GM12865 (cell line): ENCODE data around the gene ASTN1.

Source experiments
- DNase-seq: peaks from one replicate; pipeline ENCODE4 v3.0.0; 2010; ENCODE audit warnings: low read depth
- H3K4me3 ChIP-seq: 2 replicates; pipeline ENCODE4 v1.5.1; 2011; ENCODE audit warnings: mild to moderate bottlenecking, low read depth, low read length, control low read depth
- TF ChIP-seq, protein P1 (sequence below): IDR thresholded peaks from 2 replicates; pipeline ENCODE4 v1.5.1; 2011; ENCODE audit warnings: low read length, control low read depth, low read depth, inconsistent platforms; ENCODE audit not compliant: insufficient read depth; ENCODE audit errors: missing control alignments

ASTN1 gene

DNA sequence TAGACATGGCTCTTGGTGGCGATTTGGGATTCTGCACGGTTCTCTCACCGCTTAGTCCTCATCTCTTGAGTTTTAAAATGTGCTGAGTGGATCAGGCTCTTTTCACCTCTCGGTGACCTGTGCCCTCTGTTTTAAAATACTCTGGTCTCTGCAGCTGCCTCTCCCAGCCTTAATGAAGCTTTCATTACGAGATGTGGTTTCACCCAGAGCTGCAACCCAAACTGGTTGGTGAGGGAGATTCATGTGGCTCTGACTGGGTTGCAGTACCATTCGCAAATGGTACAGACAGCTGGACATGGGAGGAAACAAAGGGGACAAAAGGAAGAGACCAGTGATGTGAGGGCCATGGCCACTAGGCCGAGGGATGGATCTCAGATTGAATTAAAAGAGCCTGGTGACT lies 258.9 kb downstream of the ASTN1 start:
- DNase-seq: no peak
- no peak overlapping the region for H3K4me3 ChIP-seq
- TF ChIP-seq, protein P1, sequence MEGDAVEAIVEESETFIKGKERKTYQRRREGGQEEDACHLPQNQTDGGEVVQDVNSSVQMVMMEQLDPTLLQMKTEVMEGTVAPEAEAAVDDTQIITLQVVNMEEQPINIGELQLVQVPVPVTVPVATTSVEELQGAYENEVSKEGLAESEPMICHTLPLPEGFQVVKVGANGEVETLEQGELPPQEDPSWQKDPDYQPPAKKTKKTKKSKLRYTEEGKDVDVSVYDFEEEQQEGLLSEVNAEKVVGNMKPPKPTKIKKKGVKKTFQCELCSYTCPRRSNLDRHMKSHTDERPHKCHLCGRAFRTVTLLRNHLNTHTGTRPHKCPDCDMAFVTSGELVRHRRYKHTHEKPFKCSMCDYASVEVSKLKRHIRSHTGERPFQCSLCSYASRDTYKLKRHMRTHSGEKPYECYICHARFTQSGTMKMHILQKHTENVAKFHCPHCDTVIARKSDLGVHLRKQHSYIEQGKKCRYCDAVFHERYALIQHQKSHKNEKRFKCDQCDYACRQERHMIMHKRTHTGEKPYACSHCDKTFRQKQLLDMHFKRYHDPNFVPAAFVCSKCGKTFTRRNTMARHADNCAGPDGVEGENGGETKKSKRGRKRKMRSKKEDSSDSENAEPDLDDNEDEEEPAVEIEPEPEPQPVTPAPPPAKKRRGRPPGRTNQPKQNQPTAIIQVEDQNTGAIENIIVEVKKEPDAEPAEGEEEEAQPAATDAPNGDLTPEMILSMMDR: no peak

DNA sequence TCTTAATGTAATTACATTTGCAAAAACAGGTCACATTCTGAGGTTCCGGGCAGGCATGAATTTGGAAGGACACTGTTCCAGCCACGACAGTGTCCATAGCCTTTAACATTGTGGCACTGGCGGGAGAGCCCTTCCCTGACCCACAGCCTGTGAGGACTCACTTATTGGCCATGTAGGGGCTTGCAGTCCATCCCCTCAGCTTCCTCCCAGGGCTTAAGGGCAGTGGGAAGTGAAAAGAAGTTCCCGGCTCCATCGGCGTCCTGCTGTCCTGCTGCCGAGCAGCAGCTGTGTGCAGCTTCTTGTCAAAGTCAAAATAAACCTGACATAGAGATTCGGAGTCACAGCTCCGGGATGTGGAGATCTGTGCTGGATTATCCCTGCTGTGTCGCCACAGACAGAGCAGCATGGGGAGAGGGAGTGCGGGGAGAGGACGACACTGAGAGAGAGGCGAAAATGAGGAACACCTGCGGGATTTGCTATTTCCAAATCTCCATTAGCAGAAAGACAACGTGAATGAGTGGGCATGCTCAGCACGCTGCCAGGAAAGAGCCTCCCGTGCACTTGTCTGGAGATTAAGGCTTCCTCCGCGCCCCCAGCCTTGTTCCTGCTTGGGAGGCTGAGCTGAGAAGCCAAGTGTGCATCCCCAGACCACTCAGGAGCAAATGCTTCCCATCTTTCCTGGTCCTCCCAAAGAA lies 260.3 kb downstream of the ASTN1 start:
- TF ChIP-seq, protein P1: no peak
- no peak overlapping the region for H3K4me3 ChIP-seq
- DNase-seq: no peak

DNA sequence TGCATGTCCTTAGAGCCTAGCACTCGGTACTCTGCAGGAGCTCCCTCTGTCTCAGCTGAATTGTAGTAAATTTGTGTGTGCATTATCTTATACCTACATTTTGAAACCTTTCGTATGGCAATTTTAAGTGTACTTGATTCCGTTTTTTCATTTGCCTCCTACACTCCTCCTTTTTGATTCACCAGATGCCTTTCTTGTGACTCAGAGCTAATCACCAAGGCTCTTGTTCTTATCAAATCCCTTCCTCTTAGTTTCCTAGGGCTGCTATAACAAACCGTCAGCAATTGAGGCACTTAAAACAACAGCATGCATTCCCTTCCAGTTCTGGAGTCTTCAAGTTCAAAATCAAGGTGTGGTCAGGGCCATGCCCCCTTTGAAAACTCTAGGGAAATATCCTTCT lies 261.0 kb downstream of the ASTN1 start:
- TF ChIP-seq, protein P1: no peak
- no peak overlapping the region for H3K4me3 ChIP-seq
- DNase-seq: no peak

DNA sequence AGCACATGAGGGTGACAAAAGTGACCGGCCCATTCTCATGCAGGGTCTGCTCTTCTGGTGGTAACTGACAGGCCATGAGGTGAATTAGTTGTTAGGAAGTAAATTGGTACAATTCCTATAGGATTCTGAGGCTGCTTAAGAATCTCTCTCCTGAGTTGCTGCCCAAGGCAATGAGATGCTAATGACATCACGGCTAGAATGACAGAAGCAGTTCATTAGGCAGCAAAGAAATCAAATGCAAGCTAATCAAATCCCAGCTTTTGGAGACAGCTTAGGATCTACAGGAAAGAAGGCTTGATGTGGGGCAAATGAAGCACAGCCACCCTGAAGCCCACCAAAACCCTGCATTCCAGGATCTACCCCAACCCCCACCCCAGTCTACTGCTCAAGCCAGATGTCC lies 265.2 kb downstream of the ASTN1 start:
- TF ChIP-seq, protein P1: no peak
- DNase-seq: no peak
- H3K4me3 ChIP-seq: no peak overlapping the region

- DNase-seq: peak; percentile 44
- TF ChIP-seq, protein P1: peak; percentile 77
- no peak overlapping the region for H3K4me3 ChIP-seq
Measured at GRCh38 chr1:176897350-176898236, 266.9 kb downstream of the ASTN1 start.

DNA sequence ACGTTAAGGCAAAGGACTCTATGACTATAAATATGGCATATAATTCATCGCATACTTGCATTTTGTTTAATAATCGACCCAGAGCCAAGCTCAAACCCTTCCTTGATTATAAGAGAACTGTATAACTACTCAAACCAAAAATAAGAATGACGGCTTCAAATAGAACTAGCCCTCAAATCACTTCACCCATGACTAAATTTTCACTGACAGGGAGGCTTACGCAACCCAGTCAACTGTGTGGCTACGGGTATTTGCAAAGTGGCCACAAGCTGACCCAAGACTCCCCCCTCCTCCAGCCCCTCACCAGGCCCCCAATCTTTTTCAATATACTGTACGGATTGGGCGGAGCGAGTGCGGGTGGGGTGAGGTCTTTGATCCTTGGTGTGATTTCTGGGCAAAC lies 268.3 kb downstream of the ASTN1 start:
- TF ChIP-seq, protein P1: no peak
- no peak overlapping the region for H3K4me3 ChIP-seq
- DNase-seq: no peak
